Thoracic aorta (tissue), 2 donors: ENCODE data around the gene CYP3A5. TPM values are rescaled to one million over a fixed set of nuclear protein-coding genes. Genes with fewer than 3 reads are reported as not detected.

ENCODE experiments used
- ATAC-seq: fragments of 150-250 bp; one replicate; pipeline ENCODE4 v1.8.0; 2017; ENCODE audit warnings: low read depth; ENCODE audit not compliant: insufficient number of reproducible peaks, low FRiP score
- DNase-seq: peaks from one replicate; pipeline ENCODE4 v3.0.0-alpha.2; 2020; ENCODE audit warnings: low spot score
- H3K27ac ChIP-seq, 2 donors: fragments of 200-600 bp; sonication (generic); 1 replicate in 1 of 2; 2 replicates in 1 of 2; pipeline ENCODE4 v1.5.1; 2016; ENCODE audit warnings: mild to moderate bottlenecking in 2 of 2, moderate library complexity in 2 of 2
- H3K27me3 ChIP-seq: fragments of 200-600 bp; sonication (generic); replicated peaks from 2 replicates; pipeline ENCODE4 v1.6.0; 2016; ENCODE audit warnings: mild to moderate bottlenecking; ENCODE audit not compliant: insufficient read depth
- H3K36me3 ChIP-seq: fragments of 200-600 bp; sonication (generic); one replicate; pipeline ENCODE4 v1.5.1; 2016
- H3K4me1 ChIP-seq, 2 donors: fragments of 200-600 bp; sonication (generic); 1 replicate in 1 of 2; 2 replicates in 1 of 2; pipeline versions ENCODE4 v1.5.1 to v1.6.0; 2016; ENCODE audit warnings: low read depth in 2 of 2, mild to moderate bottlenecking in 1 of 2; ENCODE audit not compliant: control insufficient read depth in 1 of 2
- H3K4me3 ChIP-seq: fragments of 200-600 bp; sonication (generic); 2 replicates; pipeline ENCODE4 v1.5.1; 2016; ENCODE audit warnings: mild to moderate bottlenecking
- H3K9me3 ChIP-seq: fragments of 200-600 bp; sonication (generic); 2 replicates; pipeline ENCODE4 v1.5.1; 2016
- total RNA-seq, 2 donors: library from RNA; depleted of rRNA; stranded (reverse); fragments of >200 nt; gene quantifications; one replicate each; pipeline versions ENCODE4 v1.1.0 to v1.2.3, GENCODE V29; 2016
- TF ChIP-seq, protein P1 (sequence below): fragments of 200-600 bp; sonication (generic); IDR thresholded peaks from one replicate; pipeline ENCODE4 v1.5.1; 2019; ENCODE audit warnings: antibody characterized with exemption

CYP3A5 gene
- total RNA-seq, 2 donors from 2014 or later = 3.5 to 5.4 TPM

DNA sequence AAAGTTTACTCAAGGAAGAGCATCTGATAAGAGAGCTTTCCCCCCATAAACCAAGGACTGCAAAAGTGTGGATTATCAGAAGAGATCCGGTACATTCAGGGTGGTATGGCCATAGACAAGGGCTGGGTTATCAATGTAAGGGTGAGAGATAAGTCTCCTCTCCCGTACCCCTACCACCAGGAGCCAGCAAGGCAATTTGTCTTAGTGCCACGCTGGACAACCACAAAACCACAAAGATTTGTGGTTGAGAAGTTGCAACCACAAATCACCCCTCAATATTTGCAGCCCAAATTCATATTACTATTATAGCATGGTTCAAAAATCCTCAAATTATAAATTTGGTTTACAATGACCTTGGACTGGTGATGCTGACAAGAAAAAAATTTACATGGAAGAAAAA lies 65.3 kb downstream of the CYP3A5 start:
- H3K36me3 ChIP-seq = peaks cover 1% of the 10 kb centered on the region
- no peaks in the 10 kb centered on the region for H3K27me3 ChIP-seq
- ATAC-seq (no peak), DNase-seq (no peak)
- no peak overlapping the region for H3K4me3 ChIP-seq
- H3K27ac ChIP-seq = no peak overlapping the region
- H3K4me1 ChIP-seq = peaks cover 7 to 17% of the 10 kb centered on the region in 2 donors
- TF ChIP-seq, protein P1, sequence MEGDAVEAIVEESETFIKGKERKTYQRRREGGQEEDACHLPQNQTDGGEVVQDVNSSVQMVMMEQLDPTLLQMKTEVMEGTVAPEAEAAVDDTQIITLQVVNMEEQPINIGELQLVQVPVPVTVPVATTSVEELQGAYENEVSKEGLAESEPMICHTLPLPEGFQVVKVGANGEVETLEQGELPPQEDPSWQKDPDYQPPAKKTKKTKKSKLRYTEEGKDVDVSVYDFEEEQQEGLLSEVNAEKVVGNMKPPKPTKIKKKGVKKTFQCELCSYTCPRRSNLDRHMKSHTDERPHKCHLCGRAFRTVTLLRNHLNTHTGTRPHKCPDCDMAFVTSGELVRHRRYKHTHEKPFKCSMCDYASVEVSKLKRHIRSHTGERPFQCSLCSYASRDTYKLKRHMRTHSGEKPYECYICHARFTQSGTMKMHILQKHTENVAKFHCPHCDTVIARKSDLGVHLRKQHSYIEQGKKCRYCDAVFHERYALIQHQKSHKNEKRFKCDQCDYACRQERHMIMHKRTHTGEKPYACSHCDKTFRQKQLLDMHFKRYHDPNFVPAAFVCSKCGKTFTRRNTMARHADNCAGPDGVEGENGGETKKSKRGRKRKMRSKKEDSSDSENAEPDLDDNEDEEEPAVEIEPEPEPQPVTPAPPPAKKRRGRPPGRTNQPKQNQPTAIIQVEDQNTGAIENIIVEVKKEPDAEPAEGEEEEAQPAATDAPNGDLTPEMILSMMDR = no peak
- H3K9me3 ChIP-seq = no peaks in the 10 kb centered on the region

DNA sequence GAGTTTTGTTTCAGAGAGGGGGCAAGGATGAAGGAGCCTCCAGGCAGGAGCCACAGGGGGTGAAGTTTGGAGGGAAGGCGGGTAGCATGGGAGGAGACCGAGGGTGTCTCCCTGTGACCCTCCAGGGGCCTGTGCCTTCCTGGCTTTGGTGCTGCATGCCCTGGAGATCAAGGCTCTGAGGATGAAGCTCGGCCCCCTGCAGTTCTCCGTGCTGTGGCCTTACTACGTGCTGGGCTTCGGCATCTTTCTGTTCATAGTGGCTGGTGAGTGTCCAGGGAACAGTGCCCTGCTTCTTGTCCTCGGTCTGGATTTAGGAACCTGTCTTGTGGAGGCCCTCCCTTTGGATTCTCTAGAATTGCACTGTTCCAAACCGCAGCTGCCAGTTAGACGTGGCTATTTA lies 72.2 kb downstream of the CYP3A5 start:
- no peak for DNase-seq
- H3K4me1 ChIP-seq = no peaks in the 10 kb centered on the region

DNA sequence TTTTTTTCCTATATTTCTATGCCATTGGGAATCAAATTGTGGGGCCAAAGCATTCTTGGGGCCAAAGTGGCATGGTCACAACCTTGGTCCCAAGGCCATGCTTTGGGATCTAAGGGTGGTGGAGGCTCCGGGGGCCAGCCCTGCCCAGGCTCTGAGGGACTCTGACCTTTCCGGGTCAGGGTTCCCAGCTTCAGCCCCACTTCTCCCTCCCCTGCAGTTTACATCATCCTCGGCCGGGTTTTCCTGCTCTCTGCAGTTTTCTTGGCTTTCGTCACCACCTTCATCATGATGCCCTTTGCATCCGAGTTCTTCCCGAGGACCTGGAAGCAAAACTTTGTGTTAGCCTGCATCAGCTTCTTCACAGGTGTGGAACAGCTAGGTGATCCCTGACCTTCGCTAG lies 73.3 kb downstream of the CYP3A5 start:
- no peak overlapping the region for H3K4me3 ChIP-seq
- no peaks in the 10 kb centered on the region for H3K4me1 ChIP-seq
- TF ChIP-seq, protein P1 = no peak
- no peaks in the 10 kb centered on the region for H3K27me3 ChIP-seq
- DNase-seq (no peak), ATAC-seq (no peak)
- H3K9me3 ChIP-seq = no peaks in the 10 kb centered on the region
- no peaks in the 10 kb centered on the region for H3K36me3 ChIP-seq
- H3K27ac ChIP-seq = no peak overlapping the region

More for the DNA sequence above, 72.2 kb downstream of the CYP3A5 start:
- ATAC-seq = no peak
- no peaks in the 10 kb centered on the region for H3K27me3 ChIP-seq
- TF ChIP-seq, protein P1 = no peak
- H3K9me3 ChIP-seq = no peaks in the 10 kb centered on the region
- no peak overlapping the region for H3K27ac ChIP-seq
- H3K4me3 ChIP-seq = no peak overlapping the region
- H3K36me3 ChIP-seq = no peaks in the 10 kb centered on the region

DNA sequence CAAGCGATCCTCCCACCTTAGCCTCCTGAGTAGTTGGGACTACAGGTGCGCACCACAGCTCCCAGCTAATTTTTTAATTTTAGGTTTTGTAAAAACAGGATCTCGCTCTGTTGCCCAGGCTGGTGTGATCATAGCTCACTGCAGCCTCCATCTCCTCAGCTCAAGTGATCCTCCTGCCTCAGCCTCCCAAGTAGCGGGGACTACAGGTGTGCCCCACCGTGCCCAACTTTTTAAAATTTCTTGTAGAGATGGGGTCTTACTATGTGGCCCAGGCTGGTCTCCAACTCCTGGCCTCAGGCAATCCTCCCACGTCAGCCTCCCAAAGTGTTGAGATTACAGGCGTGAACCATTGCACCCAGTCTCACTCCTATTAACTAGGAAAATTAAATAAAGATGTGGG lies 74.3 kb downstream of the CYP3A5 start:
- Histone ChIP-seq H3K27ac (no peak overlapping the region), H3K36me3 (no peaks in the 10 kb centered on the region), H3K9me3 (no peaks in the 10 kb centered on the region), H3K27me3 (no peaks in the 10 kb centered on the region), H3K4me3 (no peak overlapping the region), H3K4me1 (no peaks in the 10 kb centered on the region)
- no peak for ATAC-seq
- no peak for DNase-seq
- TF ChIP-seq, protein P1 = no peak

DNA sequence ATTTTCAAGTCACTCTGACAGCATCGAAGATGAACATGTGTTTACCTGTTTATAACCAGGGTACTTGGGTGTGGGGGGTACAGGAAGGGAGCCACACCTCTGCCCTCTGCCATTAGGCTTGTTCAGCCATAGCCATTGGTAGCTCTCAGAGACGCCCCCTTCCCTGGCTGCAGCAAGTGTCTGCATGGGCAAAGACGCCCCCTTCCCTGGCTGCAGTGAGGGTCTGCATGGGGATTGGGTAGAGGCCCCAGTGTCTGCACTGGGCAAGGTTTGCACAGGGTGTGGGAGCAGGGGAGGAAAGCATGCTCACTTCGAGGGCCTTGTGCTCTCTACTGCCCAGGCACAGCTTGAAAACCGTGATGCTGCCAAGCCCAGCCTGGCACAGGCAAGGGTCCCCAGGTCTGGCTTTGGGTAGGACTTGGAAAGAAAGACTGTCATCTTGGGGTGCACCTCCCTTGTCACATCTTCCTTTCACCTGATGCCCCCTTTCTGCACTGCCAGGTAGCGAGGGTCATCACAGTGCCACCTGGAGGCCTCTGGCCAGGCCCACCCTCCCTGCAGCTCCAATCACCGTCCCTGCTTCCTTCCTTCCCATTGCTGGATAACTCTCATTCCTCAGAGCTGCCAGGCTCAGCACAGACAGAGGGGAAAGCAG lies 78.0 kb downstream of the CYP3A5 start:
- H3K4me1 ChIP-seq = no peaks in the 10 kb centered on the region
- TF ChIP-seq, protein P1 = no peak
- no peak overlapping the region for H3K4me3 ChIP-seq
- H3K9me3 ChIP-seq = no peaks in the 10 kb centered on the region
- no peaks in the 10 kb centered on the region for H3K27me3 ChIP-seq
- no peaks in the 10 kb centered on the region for H3K36me3 ChIP-seq
- DNase-seq (no peak), ATAC-seq (no peak)
- H3K27ac ChIP-seq = no peak overlapping the region
